NB4 (cell line): Measurements from ENCODE around the gene MOB3B.

Source experiments
- CTCF ChIP-seq: IDR thresholded peaks from one replicate; pipeline ENCODE4 v1.5.1; 2012; ENCODE audit warnings: low read depth, low read length
- MAX ChIP-seq: IDR thresholded peaks from 2 replicates; pipeline ENCODE4 v1.6.1; 2011; ENCODE audit warnings: low read depth, low read length
- POLR2A ChIP-seq: IDR thresholded peaks from 2 replicates; pipeline ENCODE4 v1.6.1; 2011; ENCODE audit warnings: mild to moderate bottlenecking; ENCODE audit not compliant: insufficient read length; ENCODE audit errors: extremely low read depth

GRCh38 chr9:27292659-27293405, 236.8 kb downstream of the MOB3B start:
- no peak for TF ChIP-seq POLR2A
- no peak for TF ChIP-seq CTCF
- no peak for TF ChIP-seq MAX
